SU-DHL-6 (cell line): ENCODE measurements around the gene NGB.

Experiments
- CTCF ChIP-seq: fragments of 200-600 bp; sonication (generic); IDR thresholded peaks from one replicate; pipeline ENCODE4 v1.5.1; 2017; ENCODE audit warnings: antibody characterized with exemption, mild to moderate bottlenecking, low read length, moderate library complexity; ENCODE audit not compliant: insufficient read depth, poor library complexity, severe bottlenecking
- EZH2phosphoT487 ChIP-seq: fragments of 200-600 bp; sonication (generic), shearing (Covaris generic); conservative IDR thresholded peaks from 2 replicates; pipeline ENCODE4 v1.6.1; 2018; ENCODE audit warnings: mild to moderate bottlenecking, antibody characterized with exemption, low read length, moderate library complexity, mixed read lengths

- TF ChIP-seq CTCF = no peak
- no peak for TF ChIP-seq EZH2phosphoT487
Measured at GRCh38 chr14:77264466-77265186, 6.4 kb downstream of the NGB start.
